Measurements from ENCODE around the gene FLNA. TPM values are rescaled to one million over a fixed set of nuclear protein-coding genes. Genes with fewer than 3 reads are reported as not detected.

FLNA gene
- total RNA-seq, 2 donors from 2014 or later = 5,928 to 11,236 TPM

Other genes with a start within 250 kb of the FLNA start
- not detected for gene OPN1LW, start 230.4 kb downstream of the FLNA start, total RNA-seq
- gene OPN1MW, start 192.0 kb downstream of the FLNA start, total RNA-seq = not detected
- gene OPN1MW2, start 154.9 kb downstream of the FLNA start, total RNA-seq = not detected
- not detected for gene OPN1MW3, start 117.1 kb downstream of the FLNA start, total RNA-seq
- gene TEX28, start 79.5 kb downstream of the FLNA start, total RNA-seq = not detected
- gene TKTL1, start 78.8 kb downstream of the FLNA start, total RNA-seq = under 1 TPM in 1 of 2 donors, not detected in 1; 0.42 TPM
- gene EMD, start 4.7 kb upstream of the FLNA start, total RNA-seq = 10 to 100 TPM; 43.8 to 74.2 TPM
- gene RPL10, start 23.7 kb upstream of the FLNA start, total RNA-seq = 1,000 to 10,000 TPM; 2,221 to 4,479 TPM
- 10 to 100 TPM; 39.9 to 41.8 TPM for gene DNASE1L1, start 34.6 kb upstream of the FLNA start, total RNA-seq
- gene TAFAZZIN, start 36.9 kb upstream of the FLNA start, total RNA-seq = 10 to 100 TPM; 54.3 to 71.1 TPM
- gene ATP6AP1, start 54.0 kb upstream of the FLNA start, total RNA-seq = 10 to 100 TPM; 40.8 to 75.7 TPM
- gene GDI1, start 62.5 kb upstream of the FLNA start, total RNA-seq = 100 to 1,000 TPM in 1 of 2 donors, 10 to 100 TPM in 1; 99.4 to 151 TPM
- gene FAM50A, start 69.5 kb upstream of the FLNA start, total RNA-seq = 10 to 100 TPM; 52.8 to 63.4 TPM
- 10 to 100 TPM; 39.3 to 40.9 TPM for gene PLXNA3, start 83.6 kb upstream of the FLNA start, total RNA-seq
- gene LAGE3, start 104.6 kb upstream of the FLNA start, total RNA-seq = 1 to 10 TPM; 2.1 to 8.9 TPM
- gene UBL4A, start 112.0 kb upstream of the FLNA start, total RNA-seq = 10 to 100 TPM; 28.1 to 67.1 TPM
- gene SLC10A3, start 116.0 kb upstream of the FLNA start, total RNA-seq = 10 to 100 TPM; 26.7 to 55.5 TPM
- 10 to 100 TPM; 31.0 to 52.3 TPM for gene FAM3A, start 141.6 kb upstream of the FLNA start, total RNA-seq
- 10 to 100 TPM; 67.3 to 70.1 TPM for gene G6PD, start 172.2 kb upstream of the FLNA start, total RNA-seq
- gene IKBKG, start 173.0 kb upstream of the FLNA start, total RNA-seq = 10 to 100 TPM; 25.7 to 52.8 TPM
- not detected for gene CTAG1A, start 210.5 kb upstream of the FLNA start, total RNA-seq
- not detected for gene CTAG1B, start 244.6 kb upstream of the FLNA start, total RNA-seq